ENCODE data around the gene ARHGAP24.

The ARHGAP24 gene

DNA sequence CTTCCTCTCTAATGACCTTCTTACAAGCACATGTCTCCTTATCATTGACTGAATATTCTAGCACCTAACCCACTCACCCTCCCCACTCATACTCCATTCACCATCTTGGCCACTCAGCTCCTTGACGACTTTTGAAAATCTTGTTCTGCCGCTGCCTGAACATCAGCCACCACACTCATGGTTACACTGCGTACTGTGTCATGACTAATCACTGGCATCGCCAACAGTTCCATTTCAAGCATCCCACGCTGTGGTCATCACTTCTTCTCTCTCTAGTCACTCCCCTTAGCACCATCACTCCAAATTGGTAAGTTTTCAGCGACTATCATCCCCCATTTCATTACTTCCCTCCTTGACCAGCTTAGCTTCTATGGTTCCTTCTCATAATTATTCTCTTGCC, 532.1 kb downstream of the ARHGAP24 start:
- TF ChIP-seq, protein P1, sequence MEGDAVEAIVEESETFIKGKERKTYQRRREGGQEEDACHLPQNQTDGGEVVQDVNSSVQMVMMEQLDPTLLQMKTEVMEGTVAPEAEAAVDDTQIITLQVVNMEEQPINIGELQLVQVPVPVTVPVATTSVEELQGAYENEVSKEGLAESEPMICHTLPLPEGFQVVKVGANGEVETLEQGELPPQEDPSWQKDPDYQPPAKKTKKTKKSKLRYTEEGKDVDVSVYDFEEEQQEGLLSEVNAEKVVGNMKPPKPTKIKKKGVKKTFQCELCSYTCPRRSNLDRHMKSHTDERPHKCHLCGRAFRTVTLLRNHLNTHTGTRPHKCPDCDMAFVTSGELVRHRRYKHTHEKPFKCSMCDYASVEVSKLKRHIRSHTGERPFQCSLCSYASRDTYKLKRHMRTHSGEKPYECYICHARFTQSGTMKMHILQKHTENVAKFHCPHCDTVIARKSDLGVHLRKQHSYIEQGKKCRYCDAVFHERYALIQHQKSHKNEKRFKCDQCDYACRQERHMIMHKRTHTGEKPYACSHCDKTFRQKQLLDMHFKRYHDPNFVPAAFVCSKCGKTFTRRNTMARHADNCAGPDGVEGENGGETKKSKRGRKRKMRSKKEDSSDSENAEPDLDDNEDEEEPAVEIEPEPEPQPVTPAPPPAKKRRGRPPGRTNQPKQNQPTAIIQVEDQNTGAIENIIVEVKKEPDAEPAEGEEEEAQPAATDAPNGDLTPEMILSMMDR (IDR thresholded peaks at IDR 0.05) = no peak

DNA sequence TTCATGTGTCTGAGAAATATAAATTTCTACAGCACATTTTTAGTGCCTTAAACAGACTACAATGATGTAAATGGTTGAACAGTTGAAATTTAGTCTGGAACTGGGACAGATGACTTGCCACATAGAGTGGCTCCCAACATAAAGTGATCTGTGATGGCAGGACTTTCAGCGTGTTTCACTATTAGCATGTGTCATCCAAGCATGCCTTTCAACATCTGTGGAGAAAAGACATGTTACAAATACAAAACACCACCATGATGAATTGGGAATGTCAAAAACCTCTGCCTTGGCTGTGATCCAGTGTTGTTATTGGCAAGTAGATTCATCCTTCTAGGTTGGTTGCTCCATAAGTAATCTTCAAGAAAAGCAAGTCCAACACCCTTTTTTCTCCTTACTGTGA, 536.2 kb downstream of the ARHGAP24 start:
- TF ChIP-seq, protein P1 (IDR thresholded peaks at IDR 0.05) = no peak

DNA sequence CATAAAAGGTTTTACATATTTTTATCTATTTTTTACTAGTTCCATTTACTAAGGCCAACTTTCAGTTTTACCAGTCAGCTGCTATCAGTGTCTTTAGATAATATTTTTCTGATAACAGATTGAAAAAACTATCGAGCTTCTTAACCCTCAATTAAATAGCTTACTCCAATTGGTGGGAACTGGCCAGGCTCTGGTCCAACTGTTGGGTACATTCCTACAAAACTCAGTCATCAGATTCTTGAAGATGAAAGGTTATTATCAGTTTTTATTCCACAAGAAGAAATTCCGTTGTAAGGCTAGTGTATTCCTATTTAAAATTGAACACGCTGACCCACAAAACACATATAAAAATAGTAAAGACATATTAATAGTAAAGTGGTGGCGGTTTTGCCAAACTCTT, 538.7 kb downstream of the ARHGAP24 start:
- TF ChIP-seq, protein P1 (IDR thresholded peaks at IDR 0.05) = no peak

DNA sequence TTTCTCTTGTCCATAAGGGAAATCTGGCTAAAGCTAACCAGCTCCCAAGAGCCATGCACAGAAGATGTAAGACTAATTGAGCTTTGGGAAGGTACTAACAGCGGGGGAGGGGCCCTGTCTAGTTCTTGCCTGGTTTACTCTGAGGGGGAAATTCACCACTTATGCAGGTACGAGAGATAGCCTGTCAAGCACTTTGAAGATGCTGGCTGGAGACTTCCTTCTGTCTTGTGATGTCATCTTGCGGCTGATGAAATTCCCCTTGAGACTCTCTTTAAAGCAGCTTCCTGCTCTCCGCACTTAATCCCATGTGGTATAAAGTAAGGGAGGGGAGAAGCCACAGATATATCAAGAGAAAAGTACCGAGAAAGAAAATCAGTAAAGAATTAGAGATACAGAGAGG, 539.6 kb downstream of the ARHGAP24 start:
- TF ChIP-seq, protein P1 (IDR thresholded peaks at IDR 0.05) = no peak

DNA sequence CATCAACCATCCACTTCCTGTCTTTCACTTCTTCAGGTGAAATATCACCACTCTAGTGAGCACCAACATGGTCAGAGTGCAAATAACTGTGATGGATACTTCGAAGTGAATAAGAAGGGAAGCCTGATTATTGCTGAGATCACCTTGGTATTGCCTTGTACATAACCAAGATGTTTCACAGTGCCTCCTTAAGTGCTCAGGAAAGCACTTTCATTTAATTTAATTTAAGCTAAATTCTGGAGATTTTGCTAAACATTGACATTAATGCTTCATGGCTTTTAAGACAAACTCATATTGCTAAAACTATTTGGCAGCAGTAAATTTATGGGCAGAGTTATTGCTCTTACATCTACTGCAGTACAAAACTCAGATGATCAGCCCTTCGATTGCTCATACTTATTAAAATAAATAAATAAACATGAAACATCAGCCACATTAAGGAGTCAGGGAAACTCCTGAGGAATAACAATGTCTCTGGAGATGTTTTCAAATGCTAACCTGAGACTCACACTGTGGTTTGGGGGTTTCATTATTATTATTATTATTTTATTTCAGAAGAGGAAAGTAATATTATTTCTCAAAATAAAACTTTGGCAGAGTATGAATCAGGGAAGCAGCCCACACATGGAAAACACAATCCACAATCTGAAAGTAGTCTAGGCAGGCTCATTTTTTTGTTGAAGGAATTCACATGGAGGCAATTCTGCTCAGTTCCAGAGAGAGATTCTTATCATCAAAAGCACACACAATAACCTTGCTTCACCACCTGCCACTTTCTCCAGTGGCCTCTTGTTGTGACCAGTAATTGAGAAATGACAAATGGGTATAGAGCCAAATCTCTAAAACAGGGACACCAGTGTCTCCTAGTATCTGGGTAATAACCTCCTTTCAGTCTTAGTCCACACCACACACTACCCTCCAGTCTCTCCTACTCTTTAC, 540.7 kb downstream of the ARHGAP24 start:
- TF ChIP-seq, protein P1 (IDR thresholded peaks at IDR 0.05) = no peak

DNA sequence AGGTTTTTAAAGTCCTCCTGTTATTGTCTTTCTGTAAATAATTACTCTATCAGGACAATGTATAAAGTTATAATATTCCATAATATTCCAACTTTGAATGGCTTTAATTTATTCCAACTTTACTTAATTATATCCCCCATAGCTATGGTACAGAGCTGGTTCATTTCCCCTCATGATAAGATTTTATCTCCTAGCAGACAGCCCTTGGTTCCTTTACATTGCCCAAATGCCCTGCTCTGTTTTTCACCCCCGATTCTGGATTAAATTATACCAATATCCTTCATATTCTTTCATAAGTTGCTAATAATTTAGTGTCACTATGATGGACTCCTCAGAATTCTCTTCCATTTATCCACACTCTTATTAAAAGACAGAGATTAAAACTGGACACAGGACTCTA, 544.4 kb downstream of the ARHGAP24 start:
- TF ChIP-seq, protein P1 (IDR thresholded peaks at IDR 0.05) = no peak

DNA sequence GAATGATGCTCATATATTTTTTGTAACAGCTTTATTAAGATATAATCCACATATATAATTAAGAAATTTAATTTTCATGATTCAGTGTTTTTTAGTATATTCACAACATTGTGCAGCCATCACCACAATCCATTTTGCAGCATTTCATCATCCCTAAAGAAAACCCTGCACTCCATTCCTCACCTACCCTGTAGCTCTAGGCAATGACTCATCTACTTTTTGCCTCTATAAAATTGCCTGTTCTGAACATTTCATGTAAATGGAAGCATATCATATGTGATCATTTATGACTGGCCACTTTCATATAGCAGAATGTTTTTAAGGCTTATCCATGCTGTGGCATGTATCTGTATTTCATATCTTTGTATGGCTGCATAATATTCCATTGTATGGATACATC, 545.0 kb downstream of the ARHGAP24 start:
- TF ChIP-seq, protein P1 (IDR thresholded peaks at IDR 0.05) = no peak

All from LNCAP (cell line).